HEK293 (cell line): ENCODE results near the gene RNF169.

Experiments
- ZBTB7A ChIP-seq: fragments of 450-650 bp; formaldehyde crosslinking; IDR thresholded peaks from 2 replicates; pipeline ENCODE4 v1.5.1; 2016; ENCODE audit warnings: low read depth, missing biosample characterization, missing genetic modification characterization
- ZNF24 ChIP-seq: fragments of 450-650 bp; formaldehyde crosslinking; IDR thresholded peaks from 2 replicates; pipeline ENCODE4 v1.5.1; 2016; ENCODE audit warnings: missing biosample characterization, missing genetic modification characterization
- ZSCAN30 ChIP-seq: fragments of 450-650 bp; IDR thresholded peaks from 2 replicates; pipeline ENCODE4 v1.5.1; 2018; ENCODE audit warnings: missing biosample characterization, mild to moderate bottlenecking, missing genetic modification characterization, moderate library complexity
- TF ChIP-seq, protein P1 (sequence below): fragments of 450-650 bp; formaldehyde crosslinking; IDR thresholded peaks from 2 replicates; pipeline ENCODE4 v1.5.1; 2016; ENCODE audit warnings: missing biosample characterization, missing genetic modification characterization, borderline replicate concordance
- TF ChIP-seq, protein P2 (sequence below): fragments of 450-650 bp; formaldehyde crosslinking; IDR thresholded peaks from 2 replicates; pipeline ENCODE4 v1.5.1; 2016; ENCODE audit warnings: missing biosample characterization, missing genetic modification characterization
- TF ChIP-seq, protein P3 (sequence below): fragments of 450-650 bp; formaldehyde crosslinking; IDR thresholded peaks from 2 replicates; pipeline ENCODE4 v1.5.1; 2016; ENCODE audit warnings: missing biosample characterization, missing genetic modification characterization

DNA sequence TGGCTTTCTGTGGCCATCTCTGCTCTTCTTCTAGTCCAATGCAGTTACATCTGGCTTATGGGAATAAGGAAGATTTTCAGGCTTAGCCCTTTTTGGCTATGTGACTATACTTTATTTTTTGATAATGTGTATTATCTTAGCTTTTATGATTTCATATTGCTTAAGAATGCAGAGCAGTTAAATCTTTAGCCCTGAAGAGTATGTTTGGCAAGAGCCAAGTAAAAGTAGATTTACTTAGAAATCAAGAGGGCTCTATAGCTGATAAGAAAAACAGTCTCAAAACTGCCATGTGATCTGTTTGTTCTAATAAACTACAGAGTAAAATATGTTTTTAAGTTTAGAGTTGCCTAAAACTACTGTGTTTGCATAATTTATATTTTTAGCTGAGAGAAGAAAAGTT, 61.2 kb downstream of the RNF169 start:
- TF ChIP-seq, protein P1, sequence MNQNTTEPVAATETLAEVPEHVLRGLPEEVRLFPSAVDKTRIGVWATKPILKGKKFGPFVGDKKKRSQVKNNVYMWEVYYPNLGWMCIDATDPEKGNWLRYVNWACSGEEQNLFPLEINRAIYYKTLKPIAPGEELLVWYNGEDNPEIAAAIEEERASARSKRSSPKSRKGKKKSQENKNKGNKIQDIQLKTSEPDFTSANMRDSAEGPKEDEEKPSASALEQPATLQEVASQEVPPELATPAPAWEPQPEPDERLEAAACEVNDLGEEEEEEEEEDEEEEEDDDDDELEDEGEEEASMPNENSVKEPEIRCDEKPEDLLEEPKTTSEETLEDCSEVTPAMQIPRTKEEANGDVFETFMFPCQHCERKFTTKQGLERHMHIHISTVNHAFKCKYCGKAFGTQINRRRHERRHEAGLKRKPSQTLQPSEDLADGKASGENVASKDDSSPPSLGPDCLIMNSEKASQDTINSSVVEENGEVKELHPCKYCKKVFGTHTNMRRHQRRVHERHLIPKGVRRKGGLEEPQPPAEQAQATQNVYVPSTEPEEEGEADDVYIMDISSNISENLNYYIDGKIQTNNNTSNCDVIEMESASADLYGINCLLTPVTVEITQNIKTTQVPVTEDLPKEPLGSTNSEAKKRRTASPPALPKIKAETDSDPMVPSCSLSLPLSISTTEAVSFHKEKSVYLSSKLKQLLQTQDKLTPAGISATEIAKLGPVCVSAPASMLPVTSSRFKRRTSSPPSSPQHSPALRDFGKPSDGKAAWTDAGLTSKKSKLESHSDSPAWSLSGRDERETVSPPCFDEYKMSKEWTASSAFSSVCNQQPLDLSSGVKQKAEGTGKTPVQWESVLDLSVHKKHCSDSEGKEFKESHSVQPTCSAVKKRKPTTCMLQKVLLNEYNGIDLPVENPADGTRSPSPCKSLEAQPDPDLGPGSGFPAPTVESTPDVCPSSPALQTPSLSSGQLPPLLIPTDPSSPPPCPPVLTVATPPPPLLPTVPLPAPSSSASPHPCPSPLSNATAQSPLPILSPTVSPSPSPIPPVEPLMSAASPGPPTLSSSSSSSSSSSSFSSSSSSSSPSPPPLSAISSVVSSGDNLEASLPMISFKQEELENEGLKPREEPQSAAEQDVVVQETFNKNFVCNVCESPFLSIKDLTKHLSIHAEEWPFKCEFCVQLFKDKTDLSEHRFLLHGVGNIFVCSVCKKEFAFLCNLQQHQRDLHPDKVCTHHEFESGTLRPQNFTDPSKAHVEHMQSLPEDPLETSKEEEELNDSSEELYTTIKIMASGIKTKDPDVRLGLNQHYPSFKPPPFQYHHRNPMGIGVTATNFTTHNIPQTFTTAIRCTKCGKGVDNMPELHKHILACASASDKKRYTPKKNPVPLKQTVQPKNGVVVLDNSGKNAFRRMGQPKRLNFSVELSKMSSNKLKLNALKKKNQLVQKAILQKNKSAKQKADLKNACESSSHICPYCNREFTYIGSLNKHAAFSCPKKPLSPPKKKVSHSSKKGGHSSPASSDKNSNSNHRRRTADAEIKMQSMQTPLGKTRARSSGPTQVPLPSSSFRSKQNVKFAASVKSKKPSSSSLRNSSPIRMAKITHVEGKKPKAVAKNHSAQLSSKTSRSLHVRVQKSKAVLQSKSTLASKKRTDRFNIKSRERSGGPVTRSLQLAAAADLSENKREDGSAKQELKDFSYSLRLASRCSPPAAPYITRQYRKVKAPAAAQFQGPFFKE (tag by site-specific recombination): no peak
- TF ChIP-seq ZNF24 (tag by site-specific recombination) (no peak), ZSCAN30 (tag by site-specific recombination) (no peak), ZBTB7A (tag by site-specific recombination) (no peak)
- TF ChIP-seq, protein P2, sequence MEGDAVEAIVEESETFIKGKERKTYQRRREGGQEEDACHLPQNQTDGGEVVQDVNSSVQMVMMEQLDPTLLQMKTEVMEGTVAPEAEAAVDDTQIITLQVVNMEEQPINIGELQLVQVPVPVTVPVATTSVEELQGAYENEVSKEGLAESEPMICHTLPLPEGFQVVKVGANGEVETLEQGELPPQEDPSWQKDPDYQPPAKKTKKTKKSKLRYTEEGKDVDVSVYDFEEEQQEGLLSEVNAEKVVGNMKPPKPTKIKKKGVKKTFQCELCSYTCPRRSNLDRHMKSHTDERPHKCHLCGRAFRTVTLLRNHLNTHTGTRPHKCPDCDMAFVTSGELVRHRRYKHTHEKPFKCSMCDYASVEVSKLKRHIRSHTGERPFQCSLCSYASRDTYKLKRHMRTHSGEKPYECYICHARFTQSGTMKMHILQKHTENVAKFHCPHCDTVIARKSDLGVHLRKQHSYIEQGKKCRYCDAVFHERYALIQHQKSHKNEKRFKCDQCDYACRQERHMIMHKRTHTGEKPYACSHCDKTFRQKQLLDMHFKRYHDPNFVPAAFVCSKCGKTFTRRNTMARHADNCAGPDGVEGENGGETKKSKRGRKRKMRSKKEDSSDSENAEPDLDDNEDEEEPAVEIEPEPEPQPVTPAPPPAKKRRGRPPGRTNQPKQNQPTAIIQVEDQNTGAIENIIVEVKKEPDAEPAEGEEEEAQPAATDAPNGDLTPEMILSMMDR (tag by site-specific recombination): no peak
- TF ChIP-seq, protein P3, sequence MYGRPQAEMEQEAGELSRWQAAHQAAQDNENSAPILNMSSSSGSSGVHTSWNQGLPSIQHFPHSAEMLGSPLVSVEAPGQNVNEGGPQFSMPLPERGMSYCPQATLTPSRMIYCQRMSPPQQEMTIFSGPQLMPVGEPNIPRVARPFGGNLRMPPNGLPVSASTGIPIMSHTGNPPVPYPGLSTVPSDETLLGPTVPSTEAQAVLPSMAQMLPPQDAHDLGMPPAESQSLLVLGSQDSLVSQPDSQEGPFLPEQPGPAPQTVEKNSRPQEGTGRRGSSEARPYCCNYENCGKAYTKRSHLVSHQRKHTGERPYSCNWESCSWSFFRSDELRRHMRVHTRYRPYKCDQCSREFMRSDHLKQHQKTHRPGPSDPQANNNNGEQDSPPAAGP: no peak
